C4-2B (cell line): ENCODE data around the gene MTA3.
"Not testable (repeated sequence)": the region's sequence is repeated elsewhere in the genome, so short reads cannot be mapped to it uniquely, and the experiment has no call there.

Experiments
- CTCF ChIP-seq: fragments of 450-650 bp; conservative IDR thresholded peaks from 2 replicates; pipeline ENCODE4 v1.5.1; 2017; ENCODE audit warnings: mild to moderate bottlenecking
- ZFX ChIP-seq: fragments of 450-650 bp; IDR thresholded peaks from 2 replicates; pipeline ENCODE4 v1.6.1; 2017

- not testable (repeated sequence) for TF ChIP-seq CTCF, ZFX
Observed at GRCh38 chr2:42584628-42585027, 16.2 kb downstream of the MTA3 start.
